ENCODE data around the gene SLC2A10.
A peak's percentile ranks its signal among the peaks of the same experiment; 100 is the strongest.

The SLC2A10 gene

GRCh38 chr20:46708172-46708860 lies 1.1 kb upstream of the SLC2A10 start:
- H3K27ac ChIP-seq: no peak overlapping the region

GRCh38 chr20:46709055-46709458 lies 392 bp upstream of the SLC2A10 start:
- peak overlapping the region; percentile 71; the same call in 1 of the 2 replicates for H3K27ac ChIP-seq
- no peak for TF ChIP-seq CTCF (conservative IDR thresholded peaks at IDR 0.05)

More at GRCh38 chr20:46708172-46708860, 1.1 kb upstream of the SLC2A10 start:
- no peak for TF ChIP-seq CTCF (conservative IDR thresholded peaks at IDR 0.05)

- no peak for TF ChIP-seq CTCF (conservative IDR thresholded peaks at IDR 0.05)
- H3K27ac ChIP-seq: peak overlapping the region; percentile 71; the same call in 1 of the 2 replicates
These were observed 884 bp downstream of the SLC2A10 start for GRCh38 chr20:46710153-46710913.

GRCh38 chr20:46712056-46712636 lies 2.7 kb downstream of the SLC2A10 start:
- TF ChIP-seq CTCF (conservative IDR thresholded peaks at IDR 0.05): no peak
- H3K27ac ChIP-seq: no peak overlapping the region

GRCh38 chr20:46713957-46714834 lies 4.7 kb downstream of the SLC2A10 start:
- TF ChIP-seq CTCF (conservative IDR thresholded peaks at IDR 0.05): no peak
- H3K27ac ChIP-seq: peak overlapping the region; percentile 91

DNA sequence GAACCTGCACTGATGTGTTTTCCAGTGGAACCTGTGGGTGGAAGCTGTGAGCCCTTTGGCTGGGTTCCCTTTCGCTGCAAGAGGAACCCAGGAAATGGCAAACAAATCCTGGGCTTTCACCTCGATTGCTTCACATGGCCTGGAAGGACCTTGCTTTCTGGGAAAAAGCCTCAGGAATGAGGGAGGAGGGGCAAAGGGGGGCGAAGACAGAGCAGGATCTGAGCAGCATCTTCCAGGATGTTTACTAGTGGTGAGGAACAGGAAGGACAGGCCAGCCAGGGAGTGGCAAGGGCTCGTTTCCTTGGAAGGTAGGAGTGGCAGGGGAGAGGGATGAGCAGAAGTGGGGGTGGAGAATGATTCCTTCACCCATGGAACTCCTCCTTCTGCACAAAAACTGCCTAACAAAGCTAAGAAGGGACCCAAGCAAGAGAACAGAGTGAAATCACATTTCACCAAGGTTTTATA lies 5.9 kb downstream of the SLC2A10 start:
- H3K27ac ChIP-seq: peak overlapping the region; percentile 91
- peak; percentile 59 for TF ChIP-seq CTCF (conservative IDR thresholded peaks at IDR 0.05)

All from VCaP (cell line).